Activated B cell treated with CpG ODN at 0.5 μM for 24 hours (primary cell): ENCODE measurements around the gene CA7. TPM values are rescaled to one million over a fixed set of nuclear protein-coding genes. Genes with fewer than 3 reads are reported as not detected.
"Not testable (repeated sequence)": the region's sequence is repeated elsewhere in the genome, so short reads cannot be mapped to it uniquely, and the experiment has no call there.

Experiments used
- ATAC-seq: fragments of 200-7000 bp; cut with Tn5 transposase; one replicate; pipeline ENCODE4 v1.10.0; 2021; ENCODE audit warnings: low read depth, mild to moderate bottlenecking, moderate library complexity
- CTCF ChIA-PET: fragments of 350-600 bp; sonication (Branson Sonifier 250); formaldehyde crosslinking; loops from one replicate; lab custom pipeline; 2021; ENCODE audit warnings: antibody characterized with exemption; lab: Charles Lee
- POLR2A ChIA-PET: fragments of 350-600 bp; sonication (Branson Sonifier 250); formaldehyde crosslinking; loops from one replicate; lab custom pipeline; 2021; ENCODE audit warnings: antibody characterized with exemption; lab: Charles Lee
- DNase-seq: peaks from one replicate; pipeline ENCODE4 v3.0.0; 2022
- H3K27ac Mint-ChIP-seq: one replicate; pipeline ENCODE4 v1.8.0; 2020; ENCODE audit warnings: mixed read lengths
- H3K27me3 Mint-ChIP-seq: one replicate; pipeline ENCODE4 v1.8.0; 2021; ENCODE audit warnings: mixed read lengths
- H3K36me3 Mint-ChIP-seq: one replicate; pipeline ENCODE4 v1.8.0; 2021; ENCODE audit warnings: low read depth, mixed read lengths
- H3K4me1 Mint-ChIP-seq: one replicate; pipeline ENCODE4 v1.8.0; 2021; ENCODE audit warnings: mixed read lengths
- H3K4me3 Mint-ChIP-seq: one replicate; pipeline ENCODE4 v1.8.0; 2020; ENCODE audit warnings: mild to moderate bottlenecking, mixed read lengths
- H3K9me3 Mint-ChIP-seq: one replicate; pipeline ENCODE4 v1.8.0; 2020; ENCODE audit warnings: mixed read lengths
- CTCF ChIP-seq: fragments of 200-600 bp; IDR thresholded peaks from one replicate; pipeline ENCODE4 v1.8.0; 2022; ENCODE audit warnings: antibody characterized with exemption, mild to moderate bottlenecking
- intact Hi-C: fragments of 100-400 bp; cut with micrococcal nuclease; formaldehyde crosslinking; loops from one replicate; pipeline ENCODE4 v1.15.1; 2024
- total RNA-seq: library from RNA; stranded (reverse); gene quantifications from 2 replicates; pipeline ENCODE4 v1.2.3, GENCODE V29; 2022

The CA7 gene
- total RNA-seq, 1 donor from 2014 or later = not detected

- H3K4me1 Mint-ChIP-seq = peaks cover 2% of the 10 kb centered on the region
- ATAC-seq = no peak
- peaks cover 12% of the 10 kb centered on the region for H3K36me3 Mint-ChIP-seq
- ChIA-PET POLR2A (no interaction called here), CTCF (interaction anchor here (1.4 kb wide), 1 partner anchor 19 kb away, joined by 5 read pairs; no protein-coding TSS in a partner anchor)
- intact Hi-C loops = no loop called here
- DNase-seq = no peak
- H3K9me3 Mint-ChIP-seq = no peaks in the 10 kb centered on the region
- no peak for TF ChIP-seq CTCF
- H3K27ac Mint-ChIP-seq = no peak overlapping the region
- no peaks in the 10 kb centered on the region for H3K27me3 Mint-ChIP-seq
- H3K4me3 Mint-ChIP-seq = no peak overlapping the region
These were observed 47.6 kb downstream of the CA7 start for GRCh38 chr16:66891797-66892196.

- no peaks in the 10 kb centered on the region for H3K27me3 Mint-ChIP-seq
- peaks cover 2% of the 10 kb centered on the region for H3K36me3 Mint-ChIP-seq
- intact Hi-C loops = loop anchor here (2.0 kb wide), 1 partner anchor 61 kb away; no protein-coding TSS in a partner anchor
- H3K4me3 Mint-ChIP-seq = no peak overlapping the region
- ATAC-seq = no peak
- no peaks in the 10 kb centered on the region for H3K9me3 Mint-ChIP-seq
- H3K4me1 Mint-ChIP-seq = peaks cover 2% of the 10 kb centered on the region
- no peak for DNase-seq
- no peak overlapping the region for H3K27ac Mint-ChIP-seq
- ChIA-PET CTCF (no interaction called here), POLR2A (no interaction called here)
- TF ChIP-seq CTCF = no peak
These were observed 49.8 kb downstream of the CA7 start for GRCh38 chr16:66894055-66894454.

- H3K4me1 Mint-ChIP-seq = peaks cover 2% of the 10 kb centered on the region
- H3K4me3 Mint-ChIP-seq = no peak overlapping the region
- no peak for TF ChIP-seq CTCF
- no peaks in the 10 kb centered on the region for H3K36me3 Mint-ChIP-seq
- H3K9me3 Mint-ChIP-seq = no peaks in the 10 kb centered on the region
- no peak overlapping the region for H3K27ac Mint-ChIP-seq
- intact Hi-C loops = loop anchor here (2.0 kb wide), 1 partner anchor 60 kb away; no protein-coding TSS in a partner anchor
- DNase-seq = peak; percentile 21
- ChIA-PET CTCF (interaction anchor here (0.7 to 1.0 kb wide), 2 partner anchors 58 to 290 kb away, joined by 3 read pairs; no protein-coding TSS in a partner anchor), POLR2A (no interaction called here)
- ATAC-seq = peak; percentile 75
- no peaks in the 10 kb centered on the region for H3K27me3 Mint-ChIP-seq
These were observed 50.9 kb downstream of the CA7 start for GRCh38 chr16:66894948-66895688.

DNA sequence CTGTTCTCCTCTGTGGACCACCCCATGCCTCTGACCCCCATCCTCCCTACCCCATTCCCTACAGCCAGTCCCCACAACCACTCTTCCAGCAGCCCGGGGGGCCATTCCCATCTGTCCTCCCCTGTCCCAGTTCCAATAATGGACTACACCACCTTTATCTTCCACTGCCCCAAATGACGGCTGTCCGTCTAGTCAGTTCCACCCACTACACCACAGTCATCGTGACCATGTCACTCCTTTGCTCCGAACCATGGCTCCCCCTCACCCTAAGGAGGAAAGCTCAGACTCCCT is 51.4 kb downstream of the CA7 start:
- H3K4me1 Mint-ChIP-seq = peaks cover 2% of the 10 kb centered on the region
- DNase-seq = no peak
- no peak overlapping the region for H3K4me3 Mint-ChIP-seq
- no peak for TF ChIP-seq CTCF
- H3K27ac Mint-ChIP-seq = no peak overlapping the region
- no peaks in the 10 kb centered on the region for H3K27me3 Mint-ChIP-seq
- intact Hi-C loops = loop anchor here (2.0 kb wide), 1 partner anchor 59 kb away; no protein-coding TSS in a partner anchor
- ChIA-PET CTCF (interaction anchor here (0.7 to 1.0 kb wide), 2 partner anchors 57 to 290 kb away, joined by 3 read pairs; no protein-coding TSS in a partner anchor), POLR2A (no interaction called here)
- no peaks in the 10 kb centered on the region for H3K36me3 Mint-ChIP-seq
- ATAC-seq = no peak
- no peaks in the 10 kb centered on the region for H3K9me3 Mint-ChIP-seq

GRCh38 chr16:66895999-66896398 is 51.8 kb downstream of the CA7 start:
- intact Hi-C loops = loop anchor here (2.0 kb wide), 1 partner anchor 59 kb away; no protein-coding TSS in a partner anchor
- no peaks in the 10 kb centered on the region for H3K27me3 Mint-ChIP-seq
- ATAC-seq = no peak
- peaks cover 2% of the 10 kb centered on the region for H3K4me1 Mint-ChIP-seq
- no peaks in the 10 kb centered on the region for H3K36me3 Mint-ChIP-seq
- no peaks in the 10 kb centered on the region for H3K9me3 Mint-ChIP-seq
- POLR2A ChIA-PET = no interaction called here
- H3K4me3 Mint-ChIP-seq = no peak overlapping the region
- CTCF ChIA-PET = no interaction called here
- TF ChIP-seq CTCF = no peak
- H3K27ac Mint-ChIP-seq = no peak overlapping the region
- DNase-seq = no peak

DNA sequence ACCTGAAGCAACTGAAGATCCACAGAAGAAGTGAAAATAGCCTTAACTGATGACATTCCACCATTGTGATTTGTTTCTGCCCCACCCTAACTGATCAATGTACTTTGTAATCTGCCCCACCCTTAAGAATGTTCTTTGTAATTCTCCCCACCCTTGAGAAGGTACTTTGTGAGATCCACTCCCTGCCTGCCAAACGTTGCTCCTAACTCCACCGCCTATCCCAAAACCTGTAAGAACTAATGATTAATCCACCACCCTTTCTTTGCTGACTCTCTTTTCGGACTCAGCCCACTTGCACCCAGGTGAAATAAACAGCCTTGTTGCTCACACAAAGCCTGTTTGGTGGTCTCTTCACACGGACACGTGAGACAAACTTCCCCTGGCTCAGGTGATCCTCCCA is 52.5 kb downstream of the CA7 start:
- H3K4me1 Mint-ChIP-seq, DNase-seq, H3K4me3 Mint-ChIP-seq, POLR2A ChIA-PET, H3K27ac Mint-ChIP-seq, CTCF ChIA-PET, H3K27me3 Mint-ChIP-seq, ATAC-seq, intact Hi-C loops, H3K36me3 Mint-ChIP-seq, H3K9me3 Mint-ChIP-seq: not testable (repeated sequence)
